ENCODE data around the gene RHBDD3. TPM values are rescaled to one million over a fixed set of nuclear protein-coding genes. Genes with fewer than 3 reads are reported as not detected.
A peak's percentile ranks its signal among the peaks of the same experiment; 100 is the strongest.

Gene RHBDD3
- total RNA-seq, 2 donors from 2014 or later, result 16.5 to 23.4 TPM

DNA sequence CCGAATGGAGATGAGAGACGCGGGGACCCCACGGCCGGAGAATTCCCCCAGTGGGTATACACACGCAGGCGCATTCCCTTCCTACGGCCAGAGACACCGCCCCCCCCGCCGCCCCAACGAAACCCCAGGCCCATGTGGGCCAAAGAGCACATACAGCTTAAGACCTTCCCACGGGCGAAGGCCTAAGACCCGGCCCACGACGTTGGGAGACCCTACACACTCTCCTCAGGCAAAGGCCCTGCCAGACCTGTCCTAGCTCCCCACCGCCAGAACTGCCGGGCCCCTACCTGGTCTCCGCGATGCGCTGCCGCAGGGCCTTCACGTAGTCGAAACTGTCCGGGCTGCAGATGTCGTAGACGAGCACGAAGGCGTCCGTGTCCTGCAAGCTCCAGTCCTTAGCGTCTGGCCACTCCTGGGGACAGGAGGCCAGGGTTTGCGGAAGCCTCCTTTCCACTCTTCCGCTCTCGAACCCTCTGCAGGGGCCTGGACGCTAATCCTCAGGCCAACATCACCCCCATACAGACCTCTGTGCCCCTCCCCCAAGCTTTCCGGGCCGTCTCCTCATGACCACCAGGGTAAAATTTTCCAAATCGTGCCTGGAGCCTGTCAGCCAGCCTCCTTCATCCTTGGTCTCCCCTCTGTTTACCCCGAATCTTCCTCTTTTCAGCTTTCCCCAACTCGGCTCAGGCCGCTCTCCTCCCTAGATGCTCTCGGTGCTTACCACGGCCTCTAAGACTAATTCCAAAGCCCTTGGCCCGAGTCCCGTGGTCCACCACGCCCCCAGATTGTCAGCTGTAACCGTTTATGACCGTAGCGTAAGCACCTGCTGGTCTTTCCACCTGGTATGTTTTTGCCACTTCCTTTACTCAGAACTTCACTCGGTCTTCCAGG is 46.0 kb upstream of the RHBDD3 start:
- TF ChIP-seq, protein P1, sequence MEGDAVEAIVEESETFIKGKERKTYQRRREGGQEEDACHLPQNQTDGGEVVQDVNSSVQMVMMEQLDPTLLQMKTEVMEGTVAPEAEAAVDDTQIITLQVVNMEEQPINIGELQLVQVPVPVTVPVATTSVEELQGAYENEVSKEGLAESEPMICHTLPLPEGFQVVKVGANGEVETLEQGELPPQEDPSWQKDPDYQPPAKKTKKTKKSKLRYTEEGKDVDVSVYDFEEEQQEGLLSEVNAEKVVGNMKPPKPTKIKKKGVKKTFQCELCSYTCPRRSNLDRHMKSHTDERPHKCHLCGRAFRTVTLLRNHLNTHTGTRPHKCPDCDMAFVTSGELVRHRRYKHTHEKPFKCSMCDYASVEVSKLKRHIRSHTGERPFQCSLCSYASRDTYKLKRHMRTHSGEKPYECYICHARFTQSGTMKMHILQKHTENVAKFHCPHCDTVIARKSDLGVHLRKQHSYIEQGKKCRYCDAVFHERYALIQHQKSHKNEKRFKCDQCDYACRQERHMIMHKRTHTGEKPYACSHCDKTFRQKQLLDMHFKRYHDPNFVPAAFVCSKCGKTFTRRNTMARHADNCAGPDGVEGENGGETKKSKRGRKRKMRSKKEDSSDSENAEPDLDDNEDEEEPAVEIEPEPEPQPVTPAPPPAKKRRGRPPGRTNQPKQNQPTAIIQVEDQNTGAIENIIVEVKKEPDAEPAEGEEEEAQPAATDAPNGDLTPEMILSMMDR (IDR thresholded peaks at IDR 0.05), result no peak
- H3K4me3 ChIP-seq, result peak overlapping the region; percentile 22 to 49
- no peak overlapping the region for H3K27ac ChIP-seq
- peaks cover 9% of the 10 kb centered on the region for H3K36me3 ChIP-seq
- no peaks in the 10 kb centered on the region for H3K9me3 ChIP-seq
- H3K27me3 ChIP-seq, result peaks cover 0 to 18% of the 10 kb centered on the region in 2 donors
- peaks cover 0 to 71% of the 10 kb centered on the region in 2 donors for H3K4me1 ChIP-seq
- DNase-seq (ENCODE audit: low spot score), result no peak

DNA sequence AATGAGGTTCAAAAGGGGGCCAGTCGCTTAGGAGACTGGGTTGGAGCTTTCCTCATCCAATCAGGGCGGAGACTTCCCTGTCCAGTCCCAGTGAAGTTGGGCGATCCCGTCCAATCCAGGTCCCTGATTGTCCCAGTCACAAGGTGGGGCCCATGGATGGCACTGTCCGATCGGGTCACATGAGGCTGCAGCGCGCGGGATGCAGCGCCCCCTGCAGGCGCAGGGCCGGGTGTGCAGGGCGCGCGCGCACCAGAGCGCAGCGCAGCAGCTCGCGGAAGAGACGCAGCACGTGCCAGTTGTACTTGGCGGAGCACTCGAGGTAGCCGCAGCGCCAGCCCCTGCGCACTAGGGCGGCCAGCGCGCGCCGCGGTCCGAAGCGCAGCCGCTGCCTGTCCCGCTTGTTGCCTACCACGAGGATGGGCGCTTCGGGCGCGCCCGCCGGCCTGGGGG is 45.4 kb upstream of the RHBDD3 start:
- TF ChIP-seq, protein P1 (IDR thresholded peaks at IDR 0.05), result peak; percentile 49 to 73
- Histone ChIP-seq H3K4me3 (no peak overlapping the region), H3K27ac (no peak overlapping the region), H3K9me3 (no peaks in the 10 kb centered on the region), H3K36me3 (peaks cover 9% of the 10 kb centered on the region), H3K27me3 (peaks cover 0 to 18% of the 10 kb centered on the region in 2 donors), H3K4me1 (peaks cover 0 to 77% of the 10 kb centered on the region in 2 donors)
- DNase-seq (ENCODE audit: low spot score), result no peak

DNA sequence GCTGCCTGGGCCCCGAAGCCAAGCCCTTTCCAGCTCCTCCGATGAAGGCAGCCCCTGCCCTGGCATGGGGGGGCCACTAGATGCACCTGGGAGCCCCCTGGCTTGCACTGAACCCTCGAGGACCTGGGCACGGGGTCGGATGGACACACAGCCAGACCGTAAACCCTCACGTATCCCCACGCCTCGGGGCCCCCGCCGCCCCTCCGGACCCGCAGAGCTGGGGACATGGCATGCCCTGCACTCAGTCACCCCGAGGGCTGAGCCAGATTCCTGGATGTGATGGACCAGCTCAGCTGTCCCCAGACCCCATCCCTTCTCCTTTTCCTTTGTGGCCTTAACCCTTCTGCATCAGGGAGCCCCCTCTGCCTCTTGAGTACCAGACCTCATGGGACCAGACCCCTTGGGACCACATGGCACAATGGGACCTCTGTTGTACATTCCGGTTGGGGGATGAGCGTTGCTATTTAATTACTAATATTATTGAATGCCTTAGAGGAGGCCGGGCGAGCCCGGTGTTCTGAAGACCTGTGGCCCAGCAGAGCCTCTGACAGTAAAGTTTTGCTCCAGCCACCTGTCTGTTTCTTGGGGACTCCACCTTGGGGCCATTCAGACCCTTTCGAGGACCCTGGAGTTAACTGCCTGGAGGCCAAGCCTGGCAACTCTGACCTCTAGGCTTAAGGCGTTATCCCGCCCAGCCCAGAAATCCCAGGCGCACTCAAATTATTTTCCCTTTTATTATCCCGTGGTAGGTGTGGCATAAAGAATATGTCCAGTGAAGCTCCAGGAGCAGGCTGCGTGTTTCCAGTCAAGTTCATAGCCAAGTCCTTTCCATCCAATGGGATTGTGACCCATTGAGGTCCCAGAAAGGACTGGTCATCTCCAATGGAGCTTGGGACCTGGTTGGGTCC is 44.7 kb upstream of the RHBDD3 start:
- DNase-seq (ENCODE audit: low spot score), result no peak
- Histone ChIP-seq H3K4me1 (peaks cover 0 to 84% of the 10 kb centered on the region in 2 donors), H3K36me3 (peaks cover 9% of the 10 kb centered on the region), H3K9me3 (no peaks in the 10 kb centered on the region), H3K4me3 (no peak overlapping the region), H3K27ac (peak overlapping the region; percentile 84 to 88), H3K27me3 (peaks cover 0 to 18% of the 10 kb centered on the region in 2 donors)
- TF ChIP-seq, protein P1 (IDR thresholded peaks at IDR 0.05), result no peak

DNA sequence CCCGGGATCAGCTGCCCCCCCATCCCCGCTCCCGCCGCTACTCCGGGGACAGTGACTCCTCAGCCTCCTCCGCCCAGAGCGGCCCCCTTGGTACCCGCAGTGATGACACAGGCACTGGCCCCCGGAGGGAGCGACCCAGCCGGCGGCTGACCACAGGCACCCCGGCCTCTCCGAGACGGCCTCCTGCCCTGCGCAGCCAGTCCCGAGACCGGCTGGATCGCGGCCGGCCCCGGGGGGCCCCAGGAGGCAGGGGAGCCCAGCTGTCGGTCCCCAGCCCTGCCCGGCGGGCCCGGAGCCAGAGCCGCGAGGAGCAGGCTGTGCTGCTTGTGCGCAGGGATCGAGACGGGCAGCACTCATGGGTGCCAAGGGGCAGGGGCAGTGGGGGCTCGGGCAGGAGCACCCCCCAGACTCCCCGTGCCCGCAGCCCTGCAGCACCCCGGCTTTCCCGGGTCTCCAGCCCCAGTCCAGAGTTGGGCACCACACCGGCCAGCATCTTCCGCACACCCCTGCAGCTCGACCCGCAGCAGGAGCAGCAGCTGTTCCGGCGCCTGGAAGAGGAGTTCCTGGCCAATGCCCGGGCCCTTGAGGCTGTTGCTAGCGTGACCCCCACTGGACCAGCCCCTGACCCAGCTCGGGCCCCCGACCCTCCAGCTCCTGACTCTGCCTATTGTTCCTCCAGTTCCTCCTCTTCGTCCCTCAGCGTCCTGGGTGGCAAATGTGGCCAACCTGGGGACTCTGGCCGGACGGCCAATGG is 43.9 kb upstream of the RHBDD3 start:
- peaks cover 0 to 18% of the 10 kb centered on the region in 2 donors for H3K27me3 ChIP-seq
- DNase-seq (ENCODE audit: low spot score), result no peak
- peak overlapping the region; percentile 84 to 88 for H3K27ac ChIP-seq
- TF ChIP-seq, protein P1 (IDR thresholded peaks at IDR 0.05), result no peak
- peaks cover 0 to 84% of the 10 kb centered on the region in 2 donors for H3K4me1 ChIP-seq
- H3K4me3 ChIP-seq, result peak overlapping the region in 1 of 2 donors; percentile 38
- H3K9me3 ChIP-seq, result no peaks in the 10 kb centered on the region
- peaks cover 9% of the 10 kb centered on the region for H3K36me3 ChIP-seq

DNA sequence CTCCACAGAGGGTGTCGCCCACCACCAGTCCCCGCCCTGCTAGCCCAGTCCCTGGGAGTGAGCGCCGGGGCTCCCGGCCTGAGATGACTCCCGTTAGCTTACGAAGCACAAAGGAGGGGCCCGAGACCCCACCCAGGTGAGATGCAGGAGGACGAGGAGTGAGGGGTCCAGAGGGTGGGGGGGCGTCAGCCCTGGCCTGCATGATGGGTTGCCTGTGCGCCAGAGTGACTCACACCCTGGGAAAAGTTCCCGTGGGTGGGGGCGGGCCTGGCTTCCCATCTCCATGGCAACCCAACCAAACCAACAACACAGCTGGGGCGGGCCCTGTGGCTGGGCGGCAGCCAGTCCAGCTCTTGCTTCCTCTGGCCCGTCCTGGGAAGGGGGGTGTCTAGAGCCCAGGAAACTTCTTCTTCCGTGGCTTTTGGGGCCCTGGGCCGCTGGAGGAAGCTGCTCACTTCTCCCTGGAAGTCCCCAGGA is 43.1 kb upstream of the RHBDD3 start:
- TF ChIP-seq, protein P1 (IDR thresholded peaks at IDR 0.05), result no peak
- H3K36me3 ChIP-seq, result peaks cover 9% of the 10 kb centered on the region
- peak overlapping the region in 1 of 2 donors; percentile 38 for H3K4me3 ChIP-seq
- no peaks in the 10 kb centered on the region for H3K9me3 ChIP-seq
- peaks cover 0 to 84% of the 10 kb centered on the region in 2 donors for H3K4me1 ChIP-seq
- H3K27me3 ChIP-seq, result peaks cover 0 to 15% of the 10 kb centered on the region in 2 donors
- peak overlapping the region; percentile 84 to 88 for H3K27ac ChIP-seq
- DNase-seq (ENCODE audit: low spot score), result peak; percentile 99

Measured in right atrium auricular region (tissue), 2 donors.